ENCODE results near the gene WNK4.
"Not testable (repeated sequence)": the region's sequence is repeated elsewhere in the genome, so short reads cannot be mapped to it uniquely, and the experiment has no call there.

WNK4 gene
- long read RNA-seq, partial matches to known transcripts, result 0 of 1 reads
- long read RNA-seq, other reads (novel, unspliced or antisense), result 1 of 1 reads

DNA sequence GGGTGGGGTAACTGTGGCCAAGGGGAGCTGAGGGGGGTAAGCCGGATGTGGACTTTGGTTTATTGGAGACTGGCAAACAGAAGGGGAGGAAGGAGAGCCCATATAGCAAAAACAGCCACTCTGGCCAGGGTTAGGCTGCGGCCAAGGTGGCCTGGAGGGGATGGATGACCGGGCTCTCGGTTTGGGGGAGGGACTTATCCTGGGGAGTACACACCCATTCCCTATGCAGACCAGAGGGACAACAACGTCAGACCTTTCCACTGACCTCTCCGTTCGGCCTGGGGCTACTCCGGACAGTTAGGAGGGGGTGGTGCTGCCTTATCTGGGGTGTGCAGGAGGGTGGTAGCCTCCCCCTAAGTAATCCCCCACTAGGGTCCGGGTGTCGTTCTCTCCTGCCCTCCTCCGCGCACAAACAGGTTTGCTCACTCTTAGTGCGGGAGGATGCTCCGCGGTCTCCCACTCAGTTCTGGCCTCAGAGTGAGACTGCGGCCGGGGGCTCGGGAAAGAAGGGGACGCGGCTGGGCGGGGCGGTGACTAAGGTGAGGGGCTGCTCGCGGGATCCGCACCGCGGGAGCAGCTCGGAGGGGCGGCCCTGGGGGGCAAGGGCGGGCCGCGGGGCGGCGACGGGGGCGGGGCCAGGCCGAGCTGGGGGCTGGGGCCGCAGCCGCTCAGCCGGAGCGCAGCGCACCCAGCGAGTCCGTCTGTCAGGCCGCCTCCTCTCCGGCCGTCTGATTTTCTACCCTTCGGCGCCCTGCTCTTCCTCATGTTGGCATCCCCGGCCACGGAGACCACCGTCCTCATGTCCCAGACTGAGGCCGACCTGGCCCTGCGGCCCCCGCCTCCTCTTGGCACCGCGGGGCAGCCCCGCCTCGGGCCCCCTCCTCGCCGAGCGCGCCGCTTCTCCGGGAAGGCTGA, at the start of gene WNK4:
TSS of gene WNK4 (plus strand) at position 675 of the 915 bp plus-strand sequence. CDS start at position 764, 89 bp downstream.
- no peak for DNase-seq (ENCODE audit: low read depth in 1 of 2, low spot score in 1 of 2)
- TF ChIP-seq POLR2AphosphoS5 (IDR thresholded peaks at IDR 0.05; ENCODE audit: low read depth), result 0 out of 2 replicates have a peak, but pooled peaks have one; percentile 18
- TF ChIP-seq, protein P1, sequence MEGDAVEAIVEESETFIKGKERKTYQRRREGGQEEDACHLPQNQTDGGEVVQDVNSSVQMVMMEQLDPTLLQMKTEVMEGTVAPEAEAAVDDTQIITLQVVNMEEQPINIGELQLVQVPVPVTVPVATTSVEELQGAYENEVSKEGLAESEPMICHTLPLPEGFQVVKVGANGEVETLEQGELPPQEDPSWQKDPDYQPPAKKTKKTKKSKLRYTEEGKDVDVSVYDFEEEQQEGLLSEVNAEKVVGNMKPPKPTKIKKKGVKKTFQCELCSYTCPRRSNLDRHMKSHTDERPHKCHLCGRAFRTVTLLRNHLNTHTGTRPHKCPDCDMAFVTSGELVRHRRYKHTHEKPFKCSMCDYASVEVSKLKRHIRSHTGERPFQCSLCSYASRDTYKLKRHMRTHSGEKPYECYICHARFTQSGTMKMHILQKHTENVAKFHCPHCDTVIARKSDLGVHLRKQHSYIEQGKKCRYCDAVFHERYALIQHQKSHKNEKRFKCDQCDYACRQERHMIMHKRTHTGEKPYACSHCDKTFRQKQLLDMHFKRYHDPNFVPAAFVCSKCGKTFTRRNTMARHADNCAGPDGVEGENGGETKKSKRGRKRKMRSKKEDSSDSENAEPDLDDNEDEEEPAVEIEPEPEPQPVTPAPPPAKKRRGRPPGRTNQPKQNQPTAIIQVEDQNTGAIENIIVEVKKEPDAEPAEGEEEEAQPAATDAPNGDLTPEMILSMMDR (IDR thresholded peaks at IDR 0.05; ENCODE audit: insufficient read depth, low read length), result no peak
- no peak within 1 kb of the TSS for H3K27ac ChIP-seq (replicated peaks)
- peaks cover 38% of the 10 kb centered on the region for H3K27me3 ChIP-seq (ENCODE audit: insufficient read depth, poor library complexity, severe bottlenecking)
- no peak within 1 kb of the TSS for H3K4me3 ChIP-seq (replicated peaks; ENCODE audit: insufficient read depth, low read length)

DNA sequence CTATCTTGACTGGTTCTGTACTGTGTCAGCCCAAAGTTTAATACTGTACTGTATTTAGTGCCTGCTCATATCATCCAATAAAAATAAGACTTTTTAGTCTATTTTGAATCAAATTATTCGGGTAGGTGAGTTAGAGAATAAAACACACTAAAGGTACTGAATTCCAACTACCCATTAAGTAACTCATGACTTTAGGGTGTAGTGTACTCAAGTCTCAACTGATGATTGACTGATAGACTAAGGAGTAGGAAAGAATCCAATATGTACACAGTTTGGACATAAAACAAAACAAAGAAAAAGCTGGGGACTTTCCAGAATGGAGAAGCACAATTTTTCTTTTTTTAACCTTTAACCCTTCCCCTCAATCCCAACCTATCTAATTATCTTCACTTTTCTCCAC, 39.7 kb upstream of the WNK4 start:
- Histone ChIP-seq H3K4me3 (replicated peaks; ENCODE audit: insufficient read depth, low read length) (no peak overlapping the region), H3K27me3 (ENCODE audit: insufficient read depth, poor library complexity, severe bottlenecking) (no peaks in the 10 kb centered on the region), H3K27ac (replicated peaks) (no peak overlapping the region)
- no peak for DNase-seq (ENCODE audit: low read depth in 1 of 2, low spot score in 1 of 2)
- TF ChIP-seq POLR2AphosphoS5 (IDR thresholded peaks at IDR 0.05; ENCODE audit: low read depth) (no peak), REST (IDR thresholded peaks at IDR 0.05; ENCODE audit: insufficient replicate concordance, low read depth) (no peak), GABPA (IDR thresholded peaks at IDR 0.05; ENCODE audit: low read depth) (no peak), SPI1 (IDR thresholded peaks at IDR 0.05; ENCODE audit: borderline replicate concordance, low read depth) (no peak)
- TF ChIP-seq, protein P1 (IDR thresholded peaks at IDR 0.05; ENCODE audit: insufficient read depth, low read length), result no peak

DNA sequence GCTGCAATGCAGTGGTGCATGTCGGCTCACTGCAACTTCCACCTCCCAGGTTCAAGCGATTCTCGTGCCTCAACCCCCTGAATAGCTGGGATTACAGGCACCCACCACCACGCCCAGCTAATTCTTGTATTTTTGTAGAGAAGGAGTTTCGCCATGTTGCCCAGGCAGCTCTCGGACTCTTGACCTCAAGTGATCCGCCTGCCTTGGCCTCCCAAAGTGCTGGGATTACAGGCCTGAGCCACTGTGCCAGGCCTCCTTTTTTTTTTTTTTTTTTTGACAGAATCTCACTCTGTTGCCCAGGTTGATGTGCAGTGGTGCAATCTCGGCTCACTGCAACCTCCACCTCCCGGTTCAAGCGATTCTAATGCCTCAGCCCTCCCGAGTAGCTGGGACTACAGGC, 37.5 kb upstream of the WNK4 start:
- H3K27ac ChIP-seq (replicated peaks); H3K4me3 ChIP-seq (replicated peaks; ENCODE audit: insufficient read depth, low read length); DNase-seq (ENCODE audit: low read depth in 1 of 2, low spot score in 1 of 2); H3K27me3 ChIP-seq (ENCODE audit: insufficient read depth, poor library complexity, severe bottlenecking): not testable (repeated sequence)

GRCh38 chr17:42743595-42744282, 36.7 kb upstream of the WNK4 start:
- H3K4me3 ChIP-seq (replicated peaks; ENCODE audit: insufficient read depth, low read length), result peak overlapping the region; percentile 99
- no peak for DNase-seq (ENCODE audit: low read depth in 1 of 2, low spot score in 1 of 2)
- H3K27ac ChIP-seq (replicated peaks), result peak overlapping the region; percentile 45
- TF ChIP-seq, protein P1 (IDR thresholded peaks at IDR 0.05; ENCODE audit: insufficient read depth, low read length), result no peak
- no peak for TF ChIP-seq REST (IDR thresholded peaks at IDR 0.05; ENCODE audit: insufficient replicate concordance, low read depth)
- no peak for TF ChIP-seq POLR2AphosphoS5 (IDR thresholded peaks at IDR 0.05; ENCODE audit: low read depth)
- no peak for TF ChIP-seq GABPA (IDR thresholded peaks at IDR 0.05; ENCODE audit: low read depth)
- no peak for TF ChIP-seq SPI1 (IDR thresholded peaks at IDR 0.05; ENCODE audit: borderline replicate concordance, low read depth)
- H3K27me3 ChIP-seq (ENCODE audit: insufficient read depth, poor library complexity, severe bottlenecking), result no peaks in the 10 kb centered on the region
